GM18526 (cell line): Measurements from ENCODE around the gene KDELR3.

ENCODE experiments used
- POLR2A ChIP-seq: IDR thresholded peaks from 3 replicates; pipeline ENCODE4 v1.6.1; 2011; ENCODE audit not compliant: insufficient read length; ENCODE audit errors: extremely low read depth

The KDELR3 gene

GRCh38 chr22:38505541-38506117 is 37.7 kb downstream of the KDELR3 start:
- no peak for TF ChIP-seq POLR2A

- TF ChIP-seq POLR2A: peak; percentile 64
Observed at GRCh38 chr22:38506118-38506962, 38.4 kb downstream of the KDELR3 start, which contains the start of gene DDX17. Gene DDX17, minus strand, starts transcription at chr22:38506311.

- TF ChIP-seq POLR2A: no peak
Observed at GRCh38 chr22:38510416-38510970, 42.6 kb downstream of the KDELR3 start.

- no peak for TF ChIP-seq POLR2A
Observed at GRCh38 chr22:38513063-38513462, 45.2 kb downstream of the KDELR3 start.

GRCh38 chr22:38518620-38519019 is 50.7 kb downstream of the KDELR3 start:
- no peak for TF ChIP-seq POLR2A

- no peak for TF ChIP-seq POLR2A
Observed at GRCh38 chr22:38519453-38520250, 51.8 kb downstream of the KDELR3 start.

GRCh38 chr22:38523029-38523428 is 55.1 kb downstream of the KDELR3 start:
- no peak for TF ChIP-seq POLR2A

- no peak for TF ChIP-seq POLR2A
Observed at GRCh38 chr22:38523479-38523878, 55.6 kb downstream of the KDELR3 start.

- no peak for TF ChIP-seq POLR2A
Observed at GRCh38 chr22:38524429-38524828, 56.5 kb downstream of the KDELR3 start.

GRCh38 chr22:38531251-38531938 is 63.5 kb downstream of the KDELR3 start:
- no peak for TF ChIP-seq POLR2A
